ENCODE measurements around the gene ZFHX2.

The ZFHX2 gene

GRCh38 chr14:23535943-23536342 is 15.6 kb downstream of the ZFHX2 start:
- H2BK5ac ChIP-seq (ENCODE audit: low read depth, low read length, poor library complexity, severe bottlenecking), result no peak overlapping the region
- H3K4ac ChIP-seq (ENCODE audit: low read depth in 1 of 2, low read length in 2 of 2), result no peak overlapping the region
- no peak overlapping the region for H3K27ac ChIP-seq (ENCODE audit: low read length, poor library complexity, severe bottlenecking)
- H3K9ac ChIP-seq (ENCODE audit: low read length), result no peak overlapping the region
- WGBS, result 96% methylated on average over 4 of the region's 4 CpGs
- H3K79me1 ChIP-seq (replicated peaks; ENCODE audit: low read length, poor library complexity, severe bottlenecking), result peaks cover 3% of the 10 kb centered on the region
- H4K8ac ChIP-seq (ENCODE audit: low read length), result no peak overlapping the region
- no peak overlapping the region for H2AK5ac ChIP-seq (ENCODE audit: low read length, severe bottlenecking)
- H3K14ac ChIP-seq (ENCODE audit: low read length in 2 of 2), result no peak overlapping the region
- no peaks in the 10 kb centered on the region for H3K27me3 ChIP-seq (ENCODE audit: control insufficient read depth in 1 of 2, insufficient read depth in 1 of 2, low read length in 2 of 2)
- no peak overlapping the region for H3K18ac ChIP-seq (ENCODE audit: low read depth in 1 of 2, low read length in 2 of 2)
- peaks cover 6% of the 10 kb centered on the region for H3K4me1 ChIP-seq (ENCODE audit: control insufficient read depth, insufficient read depth, low read depth, low read length)
- no peak overlapping the region for H4K91ac ChIP-seq (ENCODE audit: low read length)
- H2BK15ac ChIP-seq (ENCODE audit: low read depth, poor library complexity, severe bottlenecking), result no peak overlapping the region
- H3K36me3 ChIP-seq (ENCODE audit: control insufficient read depth in 1 of 2, insufficient read depth in 2 of 2, low read depth in 1 of 2, low read length in 2 of 2), result peaks cover 0 to 35% of the 10 kb centered on the region in 2 experiments
- no peak overlapping the region for H2BK12ac ChIP-seq (ENCODE audit: low read length in 2 of 2)
- H3K4me3 ChIP-seq (ENCODE audit: insufficient read depth in 1 of 2, low read depth in 1 of 2, low read length in 2 of 2), result no peak overlapping the region
- no peak for DNase-seq
- H2BK120ac ChIP-seq (ENCODE audit: low read depth, low read length), result no peak overlapping the region
- no peak overlapping the region for H2AFZ ChIP-seq (ENCODE audit: low read depth, low read length)
- no peak overlapping the region for H3K4me2 ChIP-seq (ENCODE audit: low read length, poor library complexity, severe bottlenecking)
- no peak overlapping the region for H3K23ac ChIP-seq (ENCODE audit: low read length in 2 of 2)
- no peaks in the 10 kb centered on the region for H3K9me3 ChIP-seq (ENCODE audit: control insufficient read depth, low read length)

DNA sequence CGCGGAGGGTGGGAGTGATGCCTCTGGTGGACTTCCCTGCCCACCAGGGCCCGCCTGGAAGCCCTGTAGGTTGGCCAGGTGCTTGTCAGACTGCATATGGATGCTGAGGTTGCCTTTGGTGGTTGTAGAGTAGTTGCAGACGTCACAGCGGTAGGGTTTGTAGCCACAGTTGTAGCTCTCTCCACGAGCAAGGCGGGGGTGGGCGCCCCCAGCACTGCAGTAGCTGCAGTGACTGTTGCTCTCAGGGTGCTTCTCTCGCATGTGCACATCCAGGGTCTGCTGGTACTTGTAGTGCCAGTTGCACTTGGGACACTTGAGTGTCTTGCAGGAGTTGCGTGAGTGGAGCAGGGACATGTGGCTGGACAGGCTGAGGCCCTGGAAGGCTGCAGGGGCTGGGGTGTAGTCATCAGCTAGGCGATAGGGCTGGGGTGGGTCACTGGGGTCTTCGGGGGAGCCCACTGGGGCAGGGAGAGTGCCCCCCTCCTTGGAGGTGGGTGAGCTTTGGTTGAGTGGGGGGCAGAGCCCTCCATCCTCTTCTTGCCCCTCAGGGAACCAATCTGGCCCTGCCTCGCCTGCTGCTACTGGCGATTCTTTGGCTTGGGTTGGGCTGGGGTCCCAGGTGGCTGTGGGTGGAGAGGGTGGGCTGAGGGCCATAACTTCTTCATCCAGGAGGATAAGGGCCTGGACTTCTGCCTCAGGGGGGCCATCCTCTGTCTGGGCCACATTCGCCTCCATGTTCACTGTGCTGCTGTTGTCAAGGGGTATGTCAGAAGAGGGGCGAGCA is 17.7 kb downstream of the ZFHX2 start:
- Histone ChIP-seq H2BK5ac (ENCODE audit: low read depth, low read length, poor library complexity, severe bottlenecking) (no peak overlapping the region), H2BK12ac (ENCODE audit: low read length in 2 of 2) (no peak overlapping the region), H3K27me3 (ENCODE audit: control insufficient read depth in 1 of 2, insufficient read depth in 1 of 2, low read length in 2 of 2) (no peaks in the 10 kb centered on the region), H4K8ac (ENCODE audit: low read length) (no peak overlapping the region), H2AK5ac (ENCODE audit: low read length, severe bottlenecking) (no peak overlapping the region), H2BK120ac (ENCODE audit: low read depth, low read length) (no peak overlapping the region), H3K4me2 (ENCODE audit: low read length, poor library complexity, severe bottlenecking) (no peak overlapping the region), H3K9me3 (ENCODE audit: control insufficient read depth, low read length) (no peaks in the 10 kb centered on the region), H3K23ac (ENCODE audit: low read length in 2 of 2) (no peak overlapping the region), H3K79me1 (replicated peaks; ENCODE audit: low read length, poor library complexity, severe bottlenecking) (peaks cover 3% of the 10 kb centered on the region), H3K9ac (ENCODE audit: low read length) (no peak overlapping the region), H2AFZ (ENCODE audit: low read depth, low read length) (no peak overlapping the region), H3K4ac (ENCODE audit: low read depth in 1 of 2, low read length in 2 of 2) (no peak overlapping the region), H3K18ac (ENCODE audit: low read depth in 1 of 2, low read length in 2 of 2) (no peak overlapping the region), H2BK15ac (ENCODE audit: low read depth, poor library complexity, severe bottlenecking) (no peak overlapping the region), H3K27ac (ENCODE audit: low read length, poor library complexity, severe bottlenecking) (no peak overlapping the region), H3K4me3 (ENCODE audit: insufficient read depth in 1 of 2, low read depth in 1 of 2, low read length in 2 of 2) (no peak overlapping the region), H3K36me3 (ENCODE audit: control insufficient read depth in 1 of 2, insufficient read depth in 2 of 2, low read depth in 1 of 2, low read length in 2 of 2) (peaks cover 0 to 41% of the 10 kb centered on the region in 2 experiments), H3K14ac (ENCODE audit: low read length in 2 of 2) (no peak overlapping the region), H4K91ac (ENCODE audit: low read length) (no peak overlapping the region), H3K4me1 (ENCODE audit: control insufficient read depth, insufficient read depth, low read depth, low read length) (peaks cover 4% of the 10 kb centered on the region)
- no peak for DNase-seq
- WGBS, result 92% methylated on average over 16 of the region's 16 CpGs

- Histone ChIP-seq H3K4me1 (ENCODE audit: control insufficient read depth, insufficient read depth, low read depth, low read length) (peaks cover 2% of the 10 kb centered on the region), H3K9ac (ENCODE audit: low read length) (no peak overlapping the region), H2BK120ac (ENCODE audit: low read depth, low read length) (no peak overlapping the region), H3K23ac (ENCODE audit: low read length in 2 of 2) (no peak overlapping the region), H3K36me3 (ENCODE audit: control insufficient read depth in 1 of 2, insufficient read depth in 2 of 2, low read depth in 1 of 2, low read length in 2 of 2) (peaks cover 0 to 45% of the 10 kb centered on the region in 2 experiments), H2AFZ (ENCODE audit: low read depth, low read length) (no peak overlapping the region), H3K18ac (ENCODE audit: low read depth in 1 of 2, low read length in 2 of 2) (no peak overlapping the region), H3K4me3 (ENCODE audit: insufficient read depth in 1 of 2, low read depth in 1 of 2, low read length in 2 of 2) (no peak overlapping the region), H3K27me3 (ENCODE audit: control insufficient read depth in 1 of 2, insufficient read depth in 1 of 2, low read length in 2 of 2) (no peaks in the 10 kb centered on the region), H3K14ac (ENCODE audit: low read length in 2 of 2) (no peak overlapping the region), H3K4me2 (ENCODE audit: low read length, poor library complexity, severe bottlenecking) (no peak overlapping the region), H3K27ac (ENCODE audit: low read length, poor library complexity, severe bottlenecking) (no peak overlapping the region), H4K91ac (ENCODE audit: low read length) (no peak overlapping the region), H4K8ac (ENCODE audit: low read length) (no peak overlapping the region), H3K79me1 (replicated peaks; ENCODE audit: low read length, poor library complexity, severe bottlenecking) (peaks cover 3% of the 10 kb centered on the region), H2AK5ac (ENCODE audit: low read length, severe bottlenecking) (no peak overlapping the region), H2BK12ac (ENCODE audit: low read length in 2 of 2) (no peak overlapping the region), H3K4ac (ENCODE audit: low read depth in 1 of 2, low read length in 2 of 2) (no peak overlapping the region), H2BK15ac (ENCODE audit: low read depth, poor library complexity, severe bottlenecking) (no peak overlapping the region), H2BK5ac (ENCODE audit: low read depth, low read length, poor library complexity, severe bottlenecking) (no peak overlapping the region), H3K9me3 (ENCODE audit: control insufficient read depth, low read length) (no peaks in the 10 kb centered on the region)
- 91% methylated on average over 7 of the region's 7 CpGs for WGBS
- DNase-seq, result no peak
Observed at GRCh38 chr14:23532658-23533057, 18.9 kb downstream of the ZFHX2 start.

- no peak overlapping the region for H2BK12ac ChIP-seq (ENCODE audit: low read length in 2 of 2)
- H2BK15ac ChIP-seq (ENCODE audit: low read depth, poor library complexity, severe bottlenecking), result no peak overlapping the region
- no peak overlapping the region for H3K18ac ChIP-seq (ENCODE audit: low read depth in 1 of 2, low read length in 2 of 2)
- H3K23ac ChIP-seq (ENCODE audit: low read length in 2 of 2), result peak overlapping the region in 1 of 2 experiments; percentile 28
- H3K79me1 ChIP-seq (replicated peaks; ENCODE audit: low read length, poor library complexity, severe bottlenecking), result no peaks in the 10 kb centered on the region
- H2AK5ac ChIP-seq (ENCODE audit: low read length, severe bottlenecking), result no peak overlapping the region
- no peak overlapping the region for H3K27ac ChIP-seq (ENCODE audit: low read length, poor library complexity, severe bottlenecking)
- peaks cover 0 to 54% of the 10 kb centered on the region in 2 experiments for H3K36me3 ChIP-seq (ENCODE audit: control insufficient read depth in 1 of 2, insufficient read depth in 2 of 2, low read depth in 1 of 2, low read length in 2 of 2)
- no peak overlapping the region for H3K4ac ChIP-seq (ENCODE audit: low read depth in 1 of 2, low read length in 2 of 2)
- H3K4me3 ChIP-seq (ENCODE audit: insufficient read depth in 1 of 2, low read depth in 1 of 2, low read length in 2 of 2), result no peak overlapping the region
- H4K91ac ChIP-seq (ENCODE audit: low read length), result no peak overlapping the region
- H3K9me3 ChIP-seq (ENCODE audit: control insufficient read depth, low read length), result no peaks in the 10 kb centered on the region
- H2BK120ac ChIP-seq (ENCODE audit: low read depth, low read length), result no peak overlapping the region
- DNase-seq, result no peak
- H3K27me3 ChIP-seq (ENCODE audit: control insufficient read depth in 1 of 2, insufficient read depth in 1 of 2, low read length in 2 of 2), result no peaks in the 10 kb centered on the region
- no peak overlapping the region for H3K14ac ChIP-seq (ENCODE audit: low read length in 2 of 2)
- H4K8ac ChIP-seq (ENCODE audit: low read length), result no peak overlapping the region
- peaks cover 3% of the 10 kb centered on the region for H3K4me1 ChIP-seq (ENCODE audit: control insufficient read depth, insufficient read depth, low read depth, low read length)
- H3K9ac ChIP-seq (ENCODE audit: low read length), result no peak overlapping the region
- no peak overlapping the region for H2BK5ac ChIP-seq (ENCODE audit: low read depth, low read length, poor library complexity, severe bottlenecking)
- H3K4me2 ChIP-seq (ENCODE audit: low read length, poor library complexity, severe bottlenecking), result no peak overlapping the region
- H2AFZ ChIP-seq (ENCODE audit: low read depth, low read length), result no peak overlapping the region
- WGBS, result 93% methylated on average over 12 of the region's 12 CpGs
Observed at GRCh38 chr14:23531391-23531790, 20.2 kb downstream of the ZFHX2 start.
